Liver (tissue), 9 donors: ENCODE measurements around the gene NLK. TPM values are rescaled to one million over a fixed set of nuclear protein-coding genes. Genes with fewer than 3 reads are reported as not detected.
"Not testable (repeated sequence)": the region's sequence is repeated elsewhere in the genome, so short reads cannot be mapped to it uniquely, and the experiment has no call there.

ENCODE experiments used
- DNase-seq: peaks from one replicate; pipeline ENCODE4 v3.0.0-alpha.2; 2017; ENCODE audit warnings: low spot score
- H3K27ac ChIP-seq, 2 donors: one replicate each; pipeline ENCODE4 v1.7.0; 2013; ENCODE audit warnings: inconsistent platforms in 2 of 2, low read length in 2 of 2, control low read depth in 1 of 2, low read depth in 1 of 2, mild to moderate bottlenecking in 1 of 2
- H3K27me3 ChIP-seq, 4 donors: one replicate each; pipeline versions ENCODE4 v1.6.1 to v1.7.0; 2013; ENCODE audit warnings: low read length in 3 of 4, inconsistent platforms in 1 of 4, mild to moderate bottlenecking in 1 of 4, moderate library complexity in 1 of 4; ENCODE audit not compliant: control insufficient read depth in 4 of 4, insufficient read depth in 4 of 4
- H3K36me3 ChIP-seq, 4 donors: one replicate each; pipeline versions ENCODE4 v1.6.1 to v1.7.0; 2013; ENCODE audit warnings: low read length in 3 of 4, mild to moderate bottlenecking in 3 of 4, low read depth in 1 of 4, moderate library complexity in 1 of 4; ENCODE audit not compliant: control insufficient read depth in 4 of 4, insufficient read depth in 3 of 4
- H3K4me1 ChIP-seq, 4 donors: one replicate each; pipeline versions ENCODE4 v1.6.1 to v1.7.0; 2013; ENCODE audit warnings: low read length in 3 of 4, mild to moderate bottlenecking in 3 of 4, moderate library complexity in 1 of 4; ENCODE audit not compliant: control insufficient read depth in 4 of 4, insufficient read depth in 4 of 4
- H3K4me3 ChIP-seq, 3 donors: one replicate each; pipeline versions ENCODE4 v1.6.1 to v1.7.0; 2013; ENCODE audit warnings: low read length in 3 of 3, control low read depth in 1 of 3, low read depth in 1 of 3, mild to moderate bottlenecking in 1 of 3
- H3K9ac ChIP-seq, 2 donors: one replicate each; pipeline ENCODE4 v1.7.0; 2013; ENCODE audit warnings: low read length in 2 of 2, mild to moderate bottlenecking in 2 of 2, moderate library complexity in 2 of 2, control low read depth in 1 of 2, low read depth in 1 of 2
- H3K9me3 ChIP-seq, 4 donors: one replicate each; pipeline versions ENCODE4 v1.6.1 to v1.7.0; 2013; ENCODE audit warnings: low read length in 3 of 4; ENCODE audit not compliant: control insufficient read depth in 4 of 4
- ATF3 ChIP-seq: IDR thresholded peaks from 2 replicates; pipeline ENCODE4 v1.6.1; 2016; ENCODE audit warnings: antibody characterized with exemption
- EGR1 ChIP-seq, 2 donors: IDR thresholded peaks; 2 replicates each; pipeline ENCODE4 v1.6.1; 2016 to 2018; ENCODE audit warnings: antibody characterized with exemption in 2 of 2, low read depth in 2 of 2
- FOXA1 ChIP-seq: IDR thresholded peaks from 2 replicates; pipeline ENCODE4 v1.6.1; 2016; ENCODE audit warnings: antibody characterized with exemption
- FOXA2 ChIP-seq: IDR thresholded peaks from 2 replicates; pipeline ENCODE4 v1.6.1; 2016; ENCODE audit warnings: antibody characterized with exemption
- HNF4G ChIP-seq: IDR thresholded peaks from 2 replicates; pipeline ENCODE4 v1.6.1; 2016; ENCODE audit warnings: antibody characterized with exemption
- JUND ChIP-seq, 2 donors: IDR thresholded peaks; 2 replicates each; pipeline ENCODE4 v1.6.1; 2016; ENCODE audit warnings: antibody characterized with exemption in 2 of 2
- MAX ChIP-seq: IDR thresholded peaks from 2 replicates; pipeline ENCODE4 v1.6.1; 2016; ENCODE audit warnings: antibody characterized with exemption
- NR2F2 ChIP-seq: IDR thresholded peaks from 2 replicates; pipeline ENCODE4 v1.6.1; 2016; ENCODE audit warnings: antibody characterized with exemption
- RAD21 ChIP-seq, 2 donors: IDR thresholded peaks; 2 replicates each; pipeline ENCODE4 v1.6.1; 2016; ENCODE audit warnings: antibody characterized with exemption in 2 of 2, mild to moderate bottlenecking in 2 of 2
- RXRA ChIP-seq, 2 donors: IDR thresholded peaks; 2 replicates each; pipeline ENCODE4 v1.6.1; 2017 to 2018; ENCODE audit warnings: antibody characterized with exemption in 2 of 2, mild to moderate bottlenecking in 1 of 2
- SP1 ChIP-seq: IDR thresholded peaks from 2 replicates; pipeline ENCODE4 v1.6.1; 2018; ENCODE audit warnings: antibody characterized with exemption, mild to moderate bottlenecking
- TAF1 ChIP-seq: conservative IDR thresholded peaks from 2 replicates; pipeline ENCODE4 v1.6.1; 2016; ENCODE audit warnings: antibody characterized with exemption, mild to moderate bottlenecking
- WGBS: extraction: QIAGEN DNeasy Blood & Tissue Kit; methylation state at CpG from one replicate; pipeline ENCODE4 v1.1.7; 2013; 5-methylcytosine and 5-hydroxymethylcytosine counted together
- polyA plus RNA-seq, 2 donors: library from polyadenylated mRNA; stranded (reverse) in 1 of 2; unstranded in 1 of 2; fragments of 200-250 nt in 1 of 2; fragments of >200 nt in 1 of 2; fragmentation: Nextera tagmentation in 1 of 2; extraction: Ambion mirVana in 1 of 2; gene quantifications; one replicate each; pipeline versions ENCODE4 v1.2.1 to v1.2.3, GENCODE V29; 2013 to 2015
- total RNA-seq, 2 donors: library from RNA; depleted of rRNA; stranded (reverse); fragments of >200 nt; gene quantifications; one replicate each; pipeline ENCODE4 v1.2.3, GENCODE V29; 2014
- TF ChIP-seq, protein P1 (sequence below): fragments of 150-350 bp; IDR thresholded peaks from 2 replicates; pipeline ENCODE4 v1.5.1; 2017; ENCODE audit warnings: improper control_type of control experiment, low read depth, low read length; ENCODE audit not compliant: missing input control
- donor health status: healthy.
- donor health status: healthy.
- donor health status: healthy.
- donor health status: healthy.
- donor health status: healthy.

NLK gene
- total and polyA plus RNA-seq, 4 donors, result 4.4 to 17.4 (median 9.2) TPM

DNA sequence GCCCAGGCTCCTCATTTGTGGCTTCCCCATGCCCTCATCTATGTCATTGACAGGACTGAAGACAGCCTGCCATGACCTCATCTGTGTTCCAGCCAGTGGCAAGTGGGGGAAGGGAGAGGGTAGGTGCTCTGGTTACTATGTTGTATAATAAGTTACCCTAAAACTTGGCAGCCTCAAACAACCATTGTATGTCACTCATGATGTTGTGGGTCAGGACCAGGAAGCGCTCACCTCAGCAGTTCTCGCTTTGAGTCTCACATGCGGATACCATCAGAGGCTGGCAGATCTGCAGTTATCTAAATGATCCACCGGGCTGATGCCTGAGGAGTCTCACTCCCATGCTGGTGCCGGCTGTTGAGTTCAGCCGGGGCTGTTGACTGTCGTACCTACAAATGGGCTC, 187.5 kb downstream of the NLK start:
- DNase-seq, result no peak
- no peak for TF ChIP-seq RXRA (IDR thresholded peaks at IDR 0.05)
- TF ChIP-seq ATF3, result no peak
- TF ChIP-seq EGR1 (IDR thresholded peaks at IDR 0.05; ENCODE audit: low read depth in 2 of 2), result no peak
- TF ChIP-seq RAD21 (IDR thresholded peaks at IDR 0.05), result no peak
- TF ChIP-seq JUND (IDR thresholded peaks at IDR 0.05), result no peak
- no peak for TF ChIP-seq SP1
- no peak for TF ChIP-seq FOXA2
- TF ChIP-seq, protein P1, sequence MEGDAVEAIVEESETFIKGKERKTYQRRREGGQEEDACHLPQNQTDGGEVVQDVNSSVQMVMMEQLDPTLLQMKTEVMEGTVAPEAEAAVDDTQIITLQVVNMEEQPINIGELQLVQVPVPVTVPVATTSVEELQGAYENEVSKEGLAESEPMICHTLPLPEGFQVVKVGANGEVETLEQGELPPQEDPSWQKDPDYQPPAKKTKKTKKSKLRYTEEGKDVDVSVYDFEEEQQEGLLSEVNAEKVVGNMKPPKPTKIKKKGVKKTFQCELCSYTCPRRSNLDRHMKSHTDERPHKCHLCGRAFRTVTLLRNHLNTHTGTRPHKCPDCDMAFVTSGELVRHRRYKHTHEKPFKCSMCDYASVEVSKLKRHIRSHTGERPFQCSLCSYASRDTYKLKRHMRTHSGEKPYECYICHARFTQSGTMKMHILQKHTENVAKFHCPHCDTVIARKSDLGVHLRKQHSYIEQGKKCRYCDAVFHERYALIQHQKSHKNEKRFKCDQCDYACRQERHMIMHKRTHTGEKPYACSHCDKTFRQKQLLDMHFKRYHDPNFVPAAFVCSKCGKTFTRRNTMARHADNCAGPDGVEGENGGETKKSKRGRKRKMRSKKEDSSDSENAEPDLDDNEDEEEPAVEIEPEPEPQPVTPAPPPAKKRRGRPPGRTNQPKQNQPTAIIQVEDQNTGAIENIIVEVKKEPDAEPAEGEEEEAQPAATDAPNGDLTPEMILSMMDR, result no peak
- TF ChIP-seq FOXA1, result no peak
- TF ChIP-seq MAX, result no peak
- TF ChIP-seq NR2F2, result no peak
- TF ChIP-seq HNF4G, result no peak
- no peak for TF ChIP-seq TAF1
- WGBS, result 65% methylated on average over 7 of the region's 7 CpGs
- H3K27ac ChIP-seq, result no peak overlapping the region
- peaks cover 2 to 19% (median 6%) of the 10 kb centered on the region in 4 donors for H3K4me1 ChIP-seq
- H3K27me3 ChIP-seq, result no peaks in the 10 kb centered on the region
- H3K36me3 ChIP-seq, result no peaks in the 10 kb centered on the region
- H3K9ac ChIP-seq, result no peak overlapping the region
- no peaks in the 10 kb centered on the region for H3K9me3 ChIP-seq
- no peak overlapping the region for H3K4me3 ChIP-seq

DNA sequence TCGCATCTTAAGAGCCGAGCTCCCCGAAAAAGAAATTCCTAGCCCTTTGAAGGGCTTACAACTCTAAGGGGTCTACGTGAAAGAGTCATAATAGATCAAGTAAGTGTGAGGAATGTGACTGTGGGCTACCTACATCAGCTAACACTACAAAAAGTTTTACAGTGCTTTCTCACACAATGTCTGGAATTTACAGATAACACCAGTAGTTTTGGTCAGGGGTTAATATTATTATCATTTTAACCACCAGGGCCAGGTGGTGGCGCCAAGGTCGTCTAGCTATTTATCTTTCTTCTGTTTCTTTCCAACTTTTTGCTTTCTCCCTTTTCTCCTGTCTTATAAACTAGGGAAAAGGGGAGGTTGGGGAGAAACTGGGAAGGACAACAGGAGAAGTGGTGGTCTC, 188.1 kb downstream of the NLK start:
- not testable (repeated sequence) for DNase-seq, H3K27ac ChIP-seq
- WGBS, result 63% methylated on average over 6 of the region's 6 CpGs

GRCh38 chr17:28231624-28232023, 189.1 kb downstream of the NLK start:
- H3K27me3 ChIP-seq, DNase-seq, H3K27ac ChIP-seq, H3K9ac ChIP-seq, H3K9me3 ChIP-seq, H3K36me3 ChIP-seq, H3K4me3 ChIP-seq: not testable (repeated sequence)
- peaks cover 2 to 19% (median 6%) of the 10 kb centered on the region in 4 donors for H3K4me1 ChIP-seq
- WGBS, result 57% methylated on average over 5 of the region's 5 CpGs

More for the DNA sequence above, 188.1 kb downstream of the NLK start:
- H3K4me1 ChIP-seq, result peaks cover 2 to 19% (median 6%) of the 10 kb centered on the region in 4 donors
- not testable (repeated sequence) for H3K27me3 ChIP-seq, H3K36me3 ChIP-seq, H3K9me3 ChIP-seq, H3K9ac ChIP-seq, H3K4me3 ChIP-seq
